Caco-2 (cell line): ENCODE data around the gene KRTAP5-6. TPM values are rescaled to one million over a fixed set of nuclear protein-coding genes. Genes with fewer than 3 reads are reported as not detected.
A peak's percentile ranks its signal among the peaks of the same experiment; 100 is the strongest.
"Not testable (repeated sequence)": the region's sequence is repeated elsewhere in the genome, so short reads cannot be mapped to it uniquely, and the experiment has no call there.

Experiments
- BruUV-seq: library from RNA; stranded (reverse); fragments of 400-500 nt; replicated peaks from 2 replicates; lab custom pipeline; 2021; lab: Mats Ljungman, UMichigan
- CTCF ChIA-PET: fragments of 300-600 bp; sonication (Branson Sonifier 250); formaldehyde crosslinking; loops from one replicate; lab custom pipeline; 2022; ENCODE audit warnings: antibody characterized with exemption; lab: Charles Lee
- POLR2A ChIA-PET: fragments of 300-600 bp; sonication (Branson Sonifier 250); formaldehyde crosslinking; loops from one replicate; lab custom pipeline; 2022; ENCODE audit warnings: antibody characterized with exemption; lab: Charles Lee
- DNase-seq, 2 experiments: peaks; one replicate each; pipeline versions ENCODE4 v3.0.0 to v3.0.0-alpha.2; 2020 to 2022
- H3K27me3 ChIP-seq: replicated peaks from 2 replicates; pipeline ENCODE4 v1.6.0; 2011; ENCODE audit warnings: low read length; ENCODE audit not compliant: control insufficient read depth, insufficient read depth
- H3K36me3 ChIP-seq: 2 replicates; pipeline ENCODE4 v1.5.1; 2011; ENCODE audit warnings: low read length; ENCODE audit not compliant: control insufficient read depth, insufficient read depth
- H3K4me1 ChIP-seq: fragments of 250-450 bp; sonication (Bioruptor Pico); 2 replicates; pipeline ENCODE4 v1.5.1; 2020; ENCODE audit warnings: mild to moderate bottlenecking
- H3K4me3 ChIP-seq: 2 replicates; pipeline ENCODE4 v1.5.1; 2011; ENCODE audit warnings: low read depth, mild to moderate bottlenecking, control low read depth, low read length
- H3K9me3 ChIP-seq: fragments of 250-450 bp; sonication (Bioruptor Pico); 2 replicates; pipeline ENCODE4 v1.5.1; 2020; ENCODE audit warnings: mild to moderate bottlenecking, moderate library complexity
- H3K27ac Mint-ChIP-seq: one replicate; pipeline ENCODE4 v1.8.0; 2022; ENCODE audit warnings: mixed read lengths; ENCODE audit not compliant: unreplicated experiment
- H3K27me3 Mint-ChIP-seq: one replicate; pipeline ENCODE4 v1.8.0; 2022; ENCODE audit warnings: mixed read lengths; ENCODE audit not compliant: insufficient read depth, unreplicated experiment
- H3K36me3 Mint-ChIP-seq: one replicate; pipeline ENCODE4 v1.8.0; 2022; ENCODE audit warnings: mild to moderate bottlenecking, mixed read lengths; ENCODE audit not compliant: insufficient read depth, unreplicated experiment
- H3K4me1 Mint-ChIP-seq: one replicate; pipeline ENCODE4 v1.8.0; 2022; ENCODE audit warnings: low read depth, mixed read lengths; ENCODE audit not compliant: unreplicated experiment
- H3K4me3 Mint-ChIP-seq: one replicate; pipeline ENCODE4 v1.8.0; 2022; ENCODE audit warnings: mild to moderate bottlenecking, moderate library complexity, mixed read lengths; ENCODE audit not compliant: unreplicated experiment
- H3K9me3 Mint-ChIP-seq: one replicate; pipeline ENCODE4 v1.8.0; 2022; ENCODE audit warnings: mixed read lengths; ENCODE audit not compliant: unreplicated experiment
- intact Hi-C: fragments of 100-400 bp; cut with micrococcal nuclease; formaldehyde crosslinking; loops from one replicate; pipeline ENCODE4 v1.10.0; 2022; ENCODE audit not compliant: unreplicated experiment
- total RNA-seq: library from RNA; stranded (reverse); gene quantifications from 2 replicates; pipeline ENCODE4 v1.2.3, GENCODE V29; 2022
- TF ChIP-seq, protein P1 (sequence below), 2 experiments: fragments of 200-600 bp in 1 of 2; IDR thresholded peaks; 1 replicate in 1 of 2; 2 replicates in 1 of 2; pipeline versions ENCODE4 v1.5.1 to v1.8.0; 2011 to 2022; ENCODE audit warnings: antibody characterized with exemption in 1 of 2, control low read depth in 1 of 2, inconsistent platforms in 1 of 2, low read depth in 1 of 2, low read length in 1 of 2, mild to moderate bottlenecking in 1 of 2, moderate library complexity in 1 of 2; ENCODE audit not compliant: insufficient read depth in 1 of 2, severe bottlenecking in 1 of 2, unreplicated experiment in 1 of 2

The KRTAP5-6 gene
- total RNA-seq, 1 experiment from 2014 or later = not detected

DNA sequence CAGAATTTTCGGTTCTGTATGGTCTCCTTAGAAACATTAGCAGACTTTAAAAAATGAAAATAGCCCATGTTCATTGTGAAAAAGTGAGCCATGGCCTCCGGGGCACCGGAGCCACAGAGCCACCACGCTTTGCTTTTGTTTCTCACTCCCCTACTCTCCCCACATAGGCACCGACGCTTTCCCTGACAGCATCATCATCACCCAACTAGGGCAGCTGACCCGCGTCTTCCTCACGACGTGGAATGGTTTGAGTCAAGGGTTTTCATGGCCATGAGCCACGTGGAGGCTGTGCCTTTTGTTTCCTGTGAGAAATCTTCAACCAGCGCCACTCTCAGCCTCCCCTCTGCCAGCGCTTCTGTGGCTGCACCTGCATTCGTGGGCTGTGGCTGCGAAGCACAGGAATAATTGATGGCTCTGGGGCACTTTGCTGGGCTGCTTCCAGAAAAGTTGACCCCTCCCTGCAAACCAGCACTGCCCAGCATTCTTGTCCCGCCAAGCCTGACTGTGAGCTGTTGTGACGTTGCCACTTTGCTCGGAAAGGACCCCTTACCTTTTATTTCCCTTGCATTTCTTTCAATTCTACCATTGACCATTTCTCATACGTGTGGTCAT is 8.6 kb upstream of the KRTAP5-6 start:
- H3K27me3 ChIP-seq, H3K36me3 ChIP-seq, BruUV-seq, H3K27me3 Mint-ChIP-seq, CTCF ChIA-PET, DNase-seq, H3K4me3 ChIP-seq, H3K9me3 Mint-ChIP-seq, intact Hi-C loops, H3K36me3 Mint-ChIP-seq, H3K4me3 Mint-ChIP-seq, H3K9me3 ChIP-seq, POLR2A ChIA-PET: not testable (repeated sequence)
- peaks cover 38% of the 10 kb centered on the region for H3K4me1 ChIP-seq
- H3K27ac Mint-ChIP-seq = peak overlapping the region; percentile 91
- H3K4me1 Mint-ChIP-seq = peaks cover 38% of the 10 kb centered on the region

DNA sequence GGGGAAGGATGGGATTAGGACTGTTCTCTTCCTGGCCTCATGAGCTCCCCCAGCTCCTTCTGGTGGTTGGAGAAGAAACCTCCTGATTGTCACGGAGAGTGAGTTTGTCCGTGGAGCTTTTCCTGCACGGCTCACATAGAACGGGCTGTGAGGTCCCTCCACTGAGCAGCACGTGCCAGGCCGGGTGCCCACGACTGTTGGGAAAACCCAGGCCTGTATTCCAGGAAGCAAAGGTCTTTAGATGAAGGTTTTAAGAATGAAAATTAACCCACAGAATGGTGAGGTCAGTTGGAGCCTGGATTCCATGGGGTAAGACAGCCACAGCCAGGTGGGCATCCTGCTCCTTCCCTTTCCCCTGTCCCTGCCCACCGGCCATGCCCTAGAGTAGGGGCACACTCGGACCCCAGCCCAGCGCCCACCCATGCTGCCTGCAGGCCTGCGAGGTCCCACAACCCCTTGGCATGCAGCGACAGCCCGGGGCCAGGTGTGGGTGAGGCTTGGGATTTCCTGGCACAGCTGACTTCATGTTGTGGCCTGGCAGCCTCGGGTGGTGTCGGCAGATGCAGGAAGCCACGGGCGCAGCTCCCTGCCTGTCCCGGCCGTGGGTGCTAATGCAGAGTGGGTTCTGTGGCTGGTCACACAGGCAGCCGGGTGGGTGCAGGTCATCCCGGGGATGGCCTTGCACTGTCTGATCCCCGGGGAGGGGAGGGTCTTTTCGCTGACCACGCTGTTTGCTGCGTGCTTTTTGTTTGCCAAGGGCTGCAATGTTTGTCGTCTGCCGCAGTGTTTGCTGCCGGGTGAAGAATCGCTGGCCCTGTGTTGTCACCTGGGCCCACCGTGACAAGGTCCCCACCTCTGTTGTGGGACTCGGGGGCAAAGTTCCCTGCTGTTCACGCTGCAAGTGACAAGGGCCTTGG is 7.5 kb upstream of the KRTAP5-6 start:
- H3K9me3 Mint-ChIP-seq, POLR2A ChIA-PET, H3K27me3 ChIP-seq, H3K27me3 Mint-ChIP-seq, H3K36me3 Mint-ChIP-seq, H3K4me3 ChIP-seq, H3K36me3 ChIP-seq, H3K9me3 ChIP-seq, intact Hi-C loops: not testable (repeated sequence)
- TSS peak; percentile 38 for BruUV-seq
- CTCF ChIA-PET = interaction anchor here (0.7 to 1.2 kb wide), 2 partner anchors 37 to 845 kb away, joined by 4 read pairs; no protein-coding TSS in a partner anchor
- Mint-ChIP-seq H3K4me1 (peaks cover 40% of the 10 kb centered on the region), H3K27ac (peak overlapping the region; percentile 91), H3K4me3 (peak overlapping the region; percentile 57)
- H3K4me1 ChIP-seq = peaks cover 48% of the 10 kb centered on the region
- DNase-seq = peak; percentile 55 to 60

DNA sequence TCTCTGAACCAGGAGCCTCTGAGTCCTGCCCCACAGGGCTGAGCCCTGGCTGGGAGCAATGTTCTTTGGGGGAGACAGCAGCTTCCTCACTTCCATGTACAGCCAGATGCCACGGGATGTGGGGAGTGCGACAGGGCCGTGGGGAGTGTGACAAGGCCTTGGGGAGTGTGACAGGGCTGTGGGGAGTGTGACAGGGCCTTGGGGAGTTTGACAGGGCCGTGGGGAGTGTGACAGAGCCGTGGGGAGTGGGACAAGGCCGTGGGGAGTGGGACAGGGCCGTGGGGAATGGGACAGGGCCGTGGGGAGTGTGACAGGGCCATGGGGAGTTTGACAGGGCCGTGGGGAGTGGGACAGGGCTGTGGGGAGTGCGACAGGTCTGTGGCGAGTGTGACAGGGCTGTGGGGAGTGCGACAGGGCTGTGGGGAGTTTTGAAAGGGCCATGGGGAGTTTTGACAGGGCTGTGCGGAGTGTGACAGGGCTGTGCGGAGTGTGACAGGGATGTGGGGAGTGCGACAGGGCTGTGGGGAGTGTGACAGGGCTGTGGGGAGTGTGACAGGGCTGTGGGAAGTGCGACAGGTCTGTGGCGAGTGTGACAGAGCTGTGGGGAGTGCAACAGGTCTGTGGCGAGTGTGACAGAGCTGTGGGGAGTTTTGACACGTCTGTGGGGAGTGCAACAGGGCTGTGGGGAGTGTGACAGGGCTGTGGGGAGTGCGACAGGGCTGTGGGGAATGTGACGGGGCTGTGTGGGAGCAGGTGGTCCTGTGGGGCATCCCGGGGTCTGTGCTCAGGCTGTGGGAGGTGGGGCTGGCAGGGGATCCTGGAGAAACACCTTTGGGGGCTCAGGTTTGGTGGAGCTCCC is 6.6 kb upstream of the KRTAP5-6 start:
- Mint-ChIP-seq H3K27me3 (no peaks in the 10 kb centered on the region), H3K27ac (peak overlapping the region; percentile 91), H3K9me3 (no peaks in the 10 kb centered on the region), H3K4me3 (peak overlapping the region; percentile 61), H3K4me1 (peaks cover 39% of the 10 kb centered on the region), H3K36me3 (peaks cover 6% of the 10 kb centered on the region)
- BruUV-seq = no TSS peak
- Histone ChIP-seq H3K4me1 (peaks cover 49% of the 10 kb centered on the region), H3K4me3 (no peak overlapping the region), H3K9me3 (no peaks in the 10 kb centered on the region), H3K36me3 (no peaks in the 10 kb centered on the region), H3K27me3 (no peaks in the 10 kb centered on the region)
- POLR2A ChIA-PET = interaction anchor here (1.1 to 2.0 kb wide), 2 partner anchors 142 to 298 kb away, joined by 6 to 9 read pairs; no protein-coding TSS in a partner anchor
- DNase-seq = no peak
- TF ChIP-seq, protein P1, sequence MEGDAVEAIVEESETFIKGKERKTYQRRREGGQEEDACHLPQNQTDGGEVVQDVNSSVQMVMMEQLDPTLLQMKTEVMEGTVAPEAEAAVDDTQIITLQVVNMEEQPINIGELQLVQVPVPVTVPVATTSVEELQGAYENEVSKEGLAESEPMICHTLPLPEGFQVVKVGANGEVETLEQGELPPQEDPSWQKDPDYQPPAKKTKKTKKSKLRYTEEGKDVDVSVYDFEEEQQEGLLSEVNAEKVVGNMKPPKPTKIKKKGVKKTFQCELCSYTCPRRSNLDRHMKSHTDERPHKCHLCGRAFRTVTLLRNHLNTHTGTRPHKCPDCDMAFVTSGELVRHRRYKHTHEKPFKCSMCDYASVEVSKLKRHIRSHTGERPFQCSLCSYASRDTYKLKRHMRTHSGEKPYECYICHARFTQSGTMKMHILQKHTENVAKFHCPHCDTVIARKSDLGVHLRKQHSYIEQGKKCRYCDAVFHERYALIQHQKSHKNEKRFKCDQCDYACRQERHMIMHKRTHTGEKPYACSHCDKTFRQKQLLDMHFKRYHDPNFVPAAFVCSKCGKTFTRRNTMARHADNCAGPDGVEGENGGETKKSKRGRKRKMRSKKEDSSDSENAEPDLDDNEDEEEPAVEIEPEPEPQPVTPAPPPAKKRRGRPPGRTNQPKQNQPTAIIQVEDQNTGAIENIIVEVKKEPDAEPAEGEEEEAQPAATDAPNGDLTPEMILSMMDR (IDR thresholded peaks at IDR 0.05; ENCODE audit: insufficient read depth in 1 of 2, low read depth in 1 of 2, low read length in 1 of 2, severe bottlenecking in 1 of 2, unreplicated experiment in 1 of 2) = no peak
- CTCF ChIA-PET = interaction anchor here (0.5 to 4.5 kb wide), 17 partner anchors 8 to 846 kb away, joined by 3 to 111 read pairs (median 7); no protein-coding TSS in a partner anchor
- intact Hi-C loops = loop anchor here (1.0 kb wide), 4 partner anchors 16 to 144 kb away; partner anchors contain the start of gene SYT8
